SH-SY5Y (cell line): ENCODE results near the gene VWA5A.

Experiments used
- GATA2 ChIP-seq: IDR thresholded peaks from 2 replicates; pipeline ENCODE4 v1.6.1; 2011; ENCODE audit warnings: mild to moderate bottlenecking, low read depth, low read length
- GATA3 ChIP-seq: IDR thresholded peaks from 2 replicates; pipeline ENCODE4 v1.6.1; 2011; ENCODE audit warnings: low read depth, mild to moderate bottlenecking, low read length, moderate library complexity

DNA sequence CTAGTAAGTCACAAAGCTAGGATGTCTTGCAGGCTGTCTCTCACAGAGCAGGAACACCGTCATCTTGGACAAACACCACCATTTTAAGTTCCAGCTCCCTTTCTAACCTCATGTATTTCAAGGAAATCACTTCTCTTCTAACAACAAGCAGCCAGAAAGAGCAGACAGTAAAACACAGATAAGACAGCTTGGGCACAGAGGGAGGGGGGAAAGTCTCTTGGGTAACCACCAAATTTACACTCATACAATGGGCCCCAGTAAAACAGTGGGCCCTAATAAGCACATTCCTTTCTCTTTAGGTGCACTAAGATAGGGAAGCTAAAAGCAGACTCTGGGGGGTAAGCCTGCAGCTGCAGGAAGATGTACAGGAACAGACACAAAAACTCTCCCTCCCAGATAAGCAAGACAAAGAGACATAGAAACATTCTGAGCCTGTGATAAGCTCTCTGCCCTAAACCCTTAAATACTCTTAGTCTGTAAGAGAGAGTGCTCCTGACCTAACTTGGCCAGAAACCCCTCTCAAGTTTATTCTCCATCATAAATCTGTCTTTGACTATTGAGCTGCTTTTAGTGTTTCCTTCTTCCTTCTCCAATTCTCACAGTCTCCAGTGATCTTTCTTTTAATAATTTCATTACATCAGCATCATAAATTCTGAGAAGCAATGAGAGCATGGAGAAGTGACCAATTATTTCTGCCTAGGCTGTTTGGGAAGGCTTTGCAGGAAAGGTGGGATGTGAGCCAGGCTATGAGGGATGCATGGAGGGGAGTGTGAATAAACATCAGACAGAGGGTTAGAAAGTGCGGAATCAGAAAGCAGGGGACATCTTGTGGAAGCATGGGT is 75.3 kb downstream of the VWA5A start:
- TF ChIP-seq GATA2: no peak
- TF ChIP-seq GATA3: no peak
